ENCODE data around the gene DUSP7. TPM values are rescaled to one million over a fixed set of nuclear protein-coding genes. Genes with fewer than 3 reads are reported as not detected.

The DUSP7 gene
- total RNA-seq, 1 donor from 2014 or later, result 23.5 TPM

- TF ChIP-seq, protein P1, sequence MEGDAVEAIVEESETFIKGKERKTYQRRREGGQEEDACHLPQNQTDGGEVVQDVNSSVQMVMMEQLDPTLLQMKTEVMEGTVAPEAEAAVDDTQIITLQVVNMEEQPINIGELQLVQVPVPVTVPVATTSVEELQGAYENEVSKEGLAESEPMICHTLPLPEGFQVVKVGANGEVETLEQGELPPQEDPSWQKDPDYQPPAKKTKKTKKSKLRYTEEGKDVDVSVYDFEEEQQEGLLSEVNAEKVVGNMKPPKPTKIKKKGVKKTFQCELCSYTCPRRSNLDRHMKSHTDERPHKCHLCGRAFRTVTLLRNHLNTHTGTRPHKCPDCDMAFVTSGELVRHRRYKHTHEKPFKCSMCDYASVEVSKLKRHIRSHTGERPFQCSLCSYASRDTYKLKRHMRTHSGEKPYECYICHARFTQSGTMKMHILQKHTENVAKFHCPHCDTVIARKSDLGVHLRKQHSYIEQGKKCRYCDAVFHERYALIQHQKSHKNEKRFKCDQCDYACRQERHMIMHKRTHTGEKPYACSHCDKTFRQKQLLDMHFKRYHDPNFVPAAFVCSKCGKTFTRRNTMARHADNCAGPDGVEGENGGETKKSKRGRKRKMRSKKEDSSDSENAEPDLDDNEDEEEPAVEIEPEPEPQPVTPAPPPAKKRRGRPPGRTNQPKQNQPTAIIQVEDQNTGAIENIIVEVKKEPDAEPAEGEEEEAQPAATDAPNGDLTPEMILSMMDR (IDR thresholded peaks at IDR 0.05; ENCODE audit: insufficient read depth, low read length, poor library complexity, severe bottlenecking), result peak; percentile 60
- H3K27me3 ChIP-seq (ENCODE audit: control insufficient read depth, insufficient read depth, low read length), result no peaks in the 10 kb centered on the region
- H3K36me3 ChIP-seq (ENCODE audit: control insufficient read depth, insufficient read depth, low read length), result peaks cover 2% of the 10 kb centered on the region
- H3K4me3 ChIP-seq (ENCODE audit: low read depth, low read length), result no peak overlapping the region
- DNase-seq (ENCODE audit: low read depth), result no peak
Measured at GRCh38 chr3:52052831-52053306, 3.5 kb downstream of the DUSP7 start.

- peaks cover 2% of the 10 kb centered on the region for H3K36me3 ChIP-seq (ENCODE audit: control insufficient read depth, insufficient read depth, low read length)
- no peak overlapping the region for H3K4me3 ChIP-seq (ENCODE audit: low read depth, low read length)
- TF ChIP-seq, protein P1 (IDR thresholded peaks at IDR 0.05; ENCODE audit: insufficient read depth, low read length, poor library complexity, severe bottlenecking), result no peak
- H3K27me3 ChIP-seq (ENCODE audit: control insufficient read depth, insufficient read depth, low read length), result no peaks in the 10 kb centered on the region
- no peak for DNase-seq (ENCODE audit: low read depth)
Measured at GRCh38 chr3:52051444-52051843, 4.9 kb downstream of the DUSP7 start.

GRCh38 chr3:52050571-52050970, 5.8 kb downstream of the DUSP7 start:
- TF ChIP-seq, protein P1 (IDR thresholded peaks at IDR 0.05; ENCODE audit: insufficient read depth, low read length, poor library complexity, severe bottlenecking), result no peak
- H3K27me3 ChIP-seq (ENCODE audit: control insufficient read depth, insufficient read depth, low read length), result no peaks in the 10 kb centered on the region
- no peak for DNase-seq (ENCODE audit: low read depth)
- peaks cover 2% of the 10 kb centered on the region for H3K36me3 ChIP-seq (ENCODE audit: control insufficient read depth, insufficient read depth, low read length)
- no peak overlapping the region for H3K4me3 ChIP-seq (ENCODE audit: low read depth, low read length)

DNA sequence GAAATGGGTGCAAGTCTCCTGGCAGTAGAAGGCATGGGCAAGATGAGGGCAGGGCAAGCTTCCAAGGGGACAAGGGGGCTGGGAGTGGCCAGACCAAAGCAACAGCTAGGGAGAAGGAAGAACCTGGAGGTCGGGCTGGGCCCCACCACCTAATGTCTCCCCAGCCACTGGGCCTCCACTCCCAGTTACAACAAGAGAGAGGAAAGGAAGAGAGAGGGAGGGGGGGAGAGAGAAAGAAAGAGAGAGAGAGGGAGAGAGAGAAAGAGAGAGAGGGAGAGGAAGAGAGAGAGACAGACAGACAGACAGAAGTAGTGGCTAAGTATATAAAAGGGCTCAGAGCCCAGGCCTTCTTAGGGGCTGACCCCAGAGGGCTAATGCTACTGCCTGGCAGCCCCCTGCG, 6.9 kb downstream of the DUSP7 start:
- TF ChIP-seq, protein P1 (IDR thresholded peaks at IDR 0.05; ENCODE audit: insufficient read depth, low read length, poor library complexity, severe bottlenecking), result no peak

DNA sequence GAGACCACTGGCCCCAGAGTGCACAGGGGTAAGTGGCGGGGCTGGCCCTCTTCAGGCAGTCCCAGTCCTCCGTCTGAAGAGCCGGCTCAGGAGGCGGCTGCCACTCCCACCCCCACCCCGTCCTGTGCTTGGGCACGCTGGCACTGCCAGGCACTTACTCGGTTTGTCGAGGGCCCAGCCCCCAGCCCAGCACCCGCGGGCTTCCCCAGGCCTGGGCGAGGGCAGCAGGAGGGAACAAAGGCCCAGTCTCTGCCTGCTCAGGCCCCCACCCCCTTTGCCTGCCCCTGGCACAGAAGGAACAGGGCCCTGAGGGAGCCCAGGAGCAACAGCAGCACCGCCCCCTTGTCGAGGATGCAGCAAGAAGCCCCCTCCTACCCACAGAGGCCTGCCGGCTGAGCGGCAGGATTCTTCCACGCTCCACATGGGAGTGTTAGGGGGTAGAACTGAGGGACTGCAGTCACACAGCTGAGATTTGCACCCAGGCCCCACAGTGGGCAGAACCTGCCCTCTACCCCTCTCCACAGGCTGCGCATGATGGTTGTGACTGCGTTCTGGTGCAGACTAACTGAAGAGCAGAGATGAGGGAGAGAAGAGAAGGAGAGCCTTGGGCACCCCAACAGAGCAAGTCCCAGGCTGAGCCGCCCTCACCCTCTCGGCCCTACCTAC, 8.9 kb downstream of the DUSP7 start:
- H3K4me3 ChIP-seq (ENCODE audit: low read depth, low read length), result no peak overlapping the region
- no peak for DNase-seq (ENCODE audit: low read depth)
- peaks cover 2% of the 10 kb centered on the region for H3K36me3 ChIP-seq (ENCODE audit: control insufficient read depth, insufficient read depth, low read length)
- H3K27me3 ChIP-seq (ENCODE audit: control insufficient read depth, insufficient read depth, low read length), result no peaks in the 10 kb centered on the region
- TF ChIP-seq, protein P1 (IDR thresholded peaks at IDR 0.05; ENCODE audit: insufficient read depth, low read length, poor library complexity, severe bottlenecking), result no peak

More for the DNA sequence above, 6.9 kb downstream of the DUSP7 start:
- Histone ChIP-seq H3K36me3 (ENCODE audit: control insufficient read depth, insufficient read depth, low read length) (peaks cover 2% of the 10 kb centered on the region), H3K4me3 (ENCODE audit: low read depth, low read length) (no peak overlapping the region), H3K27me3 (ENCODE audit: control insufficient read depth, insufficient read depth, low read length) (no peaks in the 10 kb centered on the region)
- DNase-seq (ENCODE audit: low read depth), result no peak

GRCh38 chr3:52046902-52047239, 9.5 kb downstream of the DUSP7 start:
- Histone ChIP-seq H3K4me3 (ENCODE audit: low read depth, low read length) (no peak overlapping the region), H3K27me3 (ENCODE audit: control insufficient read depth, insufficient read depth, low read length) (no peaks in the 10 kb centered on the region), H3K36me3 (ENCODE audit: control insufficient read depth, insufficient read depth, low read length) (peaks cover 2% of the 10 kb centered on the region)
- no peak for DNase-seq (ENCODE audit: low read depth)
- TF ChIP-seq, protein P1 (IDR thresholded peaks at IDR 0.05; ENCODE audit: insufficient read depth, low read length, poor library complexity, severe bottlenecking), result no peak

Measured in kidney epithelial cell (primary cell).